GM18526 (cell line): ENCODE measurements around the gene SSC5D.

Source experiments
- POLR2A ChIP-seq: IDR thresholded peaks from 3 replicates; pipeline ENCODE4 v1.6.1; 2011; ENCODE audit not compliant: insufficient read length; ENCODE audit errors: extremely low read depth

The SSC5D gene

DNA sequence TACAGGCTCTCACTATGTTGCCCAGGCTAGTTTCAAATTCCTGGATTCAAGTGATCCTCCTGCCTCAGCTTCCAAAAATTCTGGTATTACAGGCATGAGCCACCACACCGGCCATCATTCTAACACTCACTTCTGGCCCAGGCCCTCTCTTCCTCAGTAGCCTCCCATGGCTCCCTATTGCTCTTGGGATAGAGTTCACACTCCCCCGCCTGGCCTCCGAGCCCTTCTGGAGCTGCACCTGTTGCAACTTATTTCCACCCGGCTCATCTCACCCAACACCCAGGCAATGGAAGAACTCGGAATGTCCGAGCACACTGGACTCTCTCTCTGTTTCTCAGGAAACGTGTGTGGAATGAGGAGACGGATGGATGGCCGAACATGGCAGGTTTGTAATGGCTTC lies 66.1 kb downstream of the SSC5D start:
- no peak for TF ChIP-seq POLR2A

DNA sequence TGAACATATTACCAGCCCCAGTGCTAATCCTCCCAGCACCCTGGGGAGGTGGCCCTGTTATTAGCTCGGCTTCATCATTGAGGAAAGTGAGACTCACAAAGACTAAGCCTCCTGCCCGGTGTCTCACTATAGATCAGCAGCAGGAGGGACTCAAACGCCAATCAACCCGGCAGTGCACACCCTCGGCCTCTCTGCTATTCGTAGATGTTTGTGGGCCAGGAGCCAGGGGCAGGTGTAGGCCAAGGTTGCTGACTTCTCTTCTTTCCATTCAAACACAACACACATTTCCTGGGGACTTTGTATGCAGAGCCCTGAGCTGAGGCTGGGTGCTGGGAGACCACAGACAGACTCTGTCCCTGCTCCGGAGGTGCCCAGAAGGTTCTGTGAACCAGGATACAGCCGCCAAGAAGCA lies 66.5 kb downstream of the SSC5D start:
- TF ChIP-seq POLR2A: no peak

DNA sequence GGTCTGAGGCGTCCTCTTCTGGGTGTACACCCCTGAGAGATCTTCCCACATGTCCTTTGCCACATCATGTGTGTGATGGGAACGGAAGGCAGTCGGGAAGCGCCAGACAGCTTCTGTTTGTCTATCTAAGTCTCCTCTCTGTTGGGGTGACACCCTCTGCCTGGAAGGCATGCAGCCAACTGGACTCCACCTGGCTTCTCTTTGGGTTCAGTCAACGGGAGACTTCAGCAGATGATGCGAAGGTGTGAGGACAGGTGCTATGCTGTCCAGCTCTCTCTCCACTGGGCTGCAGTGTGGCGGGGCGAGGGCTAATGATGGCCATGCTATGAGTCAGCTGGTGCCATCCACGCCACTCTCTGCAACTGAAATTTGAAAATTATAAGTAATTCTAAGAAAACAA lies 71.4 kb downstream of the SSC5D start:
- no peak for TF ChIP-seq POLR2A

GRCh38 chr19:55563261-55563690 lies 75.0 kb downstream of the SSC5D start:
- TF ChIP-seq POLR2A: no peak

DNA sequence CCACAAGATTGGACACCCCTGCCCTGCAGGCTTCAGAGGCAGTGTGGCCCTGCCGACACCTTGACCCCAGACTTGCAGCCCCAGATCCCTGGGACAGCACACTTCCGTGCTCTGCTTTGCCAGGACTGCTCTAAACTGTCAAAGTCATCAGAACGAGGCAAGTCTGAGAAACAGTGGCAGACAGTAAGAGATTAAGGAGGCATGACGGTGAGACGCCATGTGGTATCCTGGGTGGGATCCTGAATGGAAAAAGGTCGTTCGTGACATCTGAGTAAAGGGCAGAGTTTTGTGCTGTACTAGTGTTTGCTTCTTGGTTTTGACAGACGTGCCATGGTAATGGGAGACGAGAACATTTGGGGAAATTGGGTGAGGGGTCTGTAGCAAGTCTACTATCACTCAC lies 78.6 kb downstream of the SSC5D start:
- no peak for TF ChIP-seq POLR2A

GRCh38 chr19:55567708-55568328 lies 79.6 kb downstream of the SSC5D start:
- TF ChIP-seq POLR2A: no peak
